Hair follicle dermal papilla cell (primary cell): Measurements from ENCODE around the gene MLST8. TPM values are rescaled to one million over a fixed set of nuclear protein-coding genes. Genes with fewer than 3 reads are reported as not detected.

Experiments used
- total RNA-seq: library from RNA; depleted of rRNA; stranded (reverse); fragments of >200 nt; gene quantifications from 2 replicates; pipeline ENCODE4 v1.2.3, GENCODE V29; 2012

The MLST8 gene
- 38.0 and 41.0 TPM in 2 replicates for total RNA-seq

GRCh38 chr16:2205104-2205966 is at the start of gene MLST8:
TSS of gene MLST8 (plus strand) at chr16:2205454. CDS start at chr16:2206086, 632 bp downstream.

GRCh38 chr16:2196162-2196980 is 8.9 kb upstream of the MLST8 start, which contains the start of gene CASKIN1:
TSS of gene CASKIN1 (minus strand) at chr16:2196605. CDS start at chr16:2196432, 173 bp downstream.

GRCh38 chr16:2210386-2211365 is 5.4 kb downstream of the MLST8 start, which contains the start of gene BRICD5:
TSS of gene BRICD5 (minus strand) at chr16:2210863. CDS start at chr16:2210833, 30 bp downstream.

GRCh38 chr16:2214719-2214968 is 9.4 kb downstream of the MLST8 start, which contains the start of gene PGP:
TSS of gene PGP (minus strand) at chr16:2214840. CDS start at chr16:2214777, 63 bp downstream.

GRCh38 chr16:2223221-2223941 is 18.1 kb downstream of the MLST8 start, which contains the start of gene E4F1:
TSS of gene E4F1 (plus strand) at chr16:2223591. CDS start at chr16:2223614, 23 bp downstream.

GRCh38 chr16:2236337-2237101 is 31.3 kb downstream of the MLST8 start, which contains the start of gene DNASE1L2:
TSS of gene DNASE1L2 (plus strand) at chr16:2236444. CDS start at chr16:2236817, 373 bp downstream.

GRCh38 chr16:2251296-2252111 is 46.2 kb downstream of the MLST8 start, which contains the start of gene ECI1:
TSS of gene ECI1 (minus strand) at chr16:2251587. CDS start at chr16:2251566, 21 bp downstream.

Other genes starting within 250 kb of the MLST8 start
- gene NDUFB10, start 245.9 kb upstream of the MLST8 start, total RNA-seq, result 63.9 and 89.5 TPM in 2 replicates
- 1,254 and 1,380 TPM in 2 replicates for gene RPS2, start 240.6 kb upstream of the MLST8 start, total RNA-seq
- gene RNF151, start 238.6 kb upstream of the MLST8 start, total RNA-seq, result not detected in 2 replicates
- 23.9 and 26.9 TPM in 2 replicates for gene TBL3, start 233.4 kb upstream of the MLST8 start, total RNA-seq
- gene NOXO1, start 224.0 kb upstream of the MLST8 start, total RNA-seq, result 0.12 TPM in 1 of 2 replicates, not detected in the other
- 10.7 and 11.4 TPM in 2 replicates for gene GFER, start 221.3 kb upstream of the MLST8 start, total RNA-seq
- 1.1 and 1.9 TPM in 2 replicates for gene SYNGR3, start 215.5 kb upstream of the MLST8 start, total RNA-seq
- gene ZNF598, start 195.6 kb upstream of the MLST8 start, total RNA-seq, result 30.1 and 30.8 TPM in 2 replicates
- gene NPW, start 185.7 kb upstream of the MLST8 start, total RNA-seq, result not detected in 2 replicates
- 33.9 and 35.0 TPM in 2 replicates for gene NHERF2, start 178.6 kb upstream of the MLST8 start, total RNA-seq
- gene NTHL1, start 157.6 kb upstream of the MLST8 start, total RNA-seq, result 23.6 and 24.7 TPM in 2 replicates
- gene TSC2, start 157.5 kb upstream of the MLST8 start, total RNA-seq, result 73.8 and 84.7 TPM in 2 replicates
- gene PKD1, start 69.6 kb upstream of the MLST8 start, total RNA-seq, result 179 and 232 TPM in 2 replicates
- 0.61 and 0.97 TPM in 2 replicates for gene RAB26, start 56.8 kb upstream of the MLST8 start, total RNA-seq
- gene TRAF7, start 49.7 kb upstream of the MLST8 start, total RNA-seq, result 60.2 and 78.9 TPM in 2 replicates
- 0.12 and 0.16 TPM in 2 replicates for gene CASKIN1, start 8.8 kb upstream of the MLST8 start, total RNA-seq
- gene BRICD5, start 5.4 kb downstream of the MLST8 start, total RNA-seq, result 0.65 and 1.1 TPM in 2 replicates
- 9.9 and 12.4 TPM in 2 replicates for gene PGP, start 9.4 kb downstream of the MLST8 start, total RNA-seq
- gene E4F1, start 18.1 kb downstream of the MLST8 start, total RNA-seq, result 27.2 and 33.3 TPM in 2 replicates
- 0.85 and 0.97 TPM in 2 replicates for gene DNASE1L2, start 31.0 kb downstream of the MLST8 start, total RNA-seq
- 35.7 and 37.3 TPM in 2 replicates for gene ECI1, start 46.1 kb downstream of the MLST8 start, total RNA-seq
- 68.7 and 69.3 TPM in 2 replicates for gene RNPS1, start 62.7 kb downstream of the MLST8 start, total RNA-seq
- 0.36 and 1.9 TPM in 2 replicates for gene ABCA3, start 135.3 kb downstream of the MLST8 start, total RNA-seq
- 6.0 and 6.7 TPM in 2 replicates for gene CCNF, start 224.0 kb downstream of the MLST8 start, total RNA-seq